ENCODE measurements around the gene MYO7A. TPM values are rescaled to one million over a fixed set of nuclear protein-coding genes. Genes with fewer than 3 reads are reported as not detected.

MYO7A gene
- total and polyA plus RNA-seq, 3 experiments from 2014 or later = 0.06 to 0.31 (median 0.20) TPM

DNA sequence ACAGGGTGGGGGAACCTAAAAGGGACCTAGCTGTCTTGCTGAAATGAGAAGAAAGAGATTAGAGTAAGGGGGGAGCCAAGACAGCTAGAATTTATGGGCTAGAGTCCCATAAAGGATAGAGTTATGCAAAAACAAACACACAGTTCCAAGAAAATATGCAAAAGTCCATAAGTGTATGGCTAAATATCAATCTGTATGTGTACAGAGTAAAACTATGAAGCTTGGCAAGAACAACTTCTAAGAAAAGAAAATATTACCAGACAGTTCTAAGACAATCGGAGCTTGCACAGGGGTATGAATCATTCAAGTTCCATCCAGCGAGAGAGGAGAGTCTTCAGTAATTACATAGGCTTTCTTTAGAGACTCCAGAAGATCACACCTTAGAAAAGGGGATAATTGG lies 131.6 kb downstream of the MYO7A start:
- H3K4me3 Mint-ChIP-seq = no peak overlapping the region
- DNase-seq = no peak
- peaks cover 5 to 57% of the 10 kb centered on the region in 2 donors for H3K27me3 Mint-ChIP-seq
- ChIA-PET POLR2A (no interaction called here), CTCF (no interaction called here)
- no peaks in the 10 kb centered on the region for H3K4me1 Mint-ChIP-seq
- no peak overlapping the region for H3K4me3 ChIP-seq (ENCODE audit: low read length)
- H3K9me3 ChIP-seq (ENCODE audit: low read length) = no peaks in the 10 kb centered on the region
- H3K27me3 ChIP-seq (ENCODE audit: insufficient read depth, low read length, poor library complexity, severe bottlenecking) = no peaks in the 10 kb centered on the region
- peaks cover 13 to 26% (median 17%) of the 10 kb centered on the region in 5 donors for H3K9me3 Mint-ChIP-seq
- no peaks in the 10 kb centered on the region for H3K36me3 ChIP-seq (ENCODE audit: insufficient read depth, low read length)
- H3K27ac Mint-ChIP-seq = no peak overlapping the region
- H3K27ac ChIP-seq (ENCODE audit: low read depth, low read length) = no peak overlapping the region
- no peaks in the 10 kb centered on the region for H3K4me1 ChIP-seq (ENCODE audit: insufficient read depth, low read length)
- H3K36me3 Mint-ChIP-seq = peaks cover 0 to 4% (median 0%) of the 10 kb centered on the region in 3 donors

DNA sequence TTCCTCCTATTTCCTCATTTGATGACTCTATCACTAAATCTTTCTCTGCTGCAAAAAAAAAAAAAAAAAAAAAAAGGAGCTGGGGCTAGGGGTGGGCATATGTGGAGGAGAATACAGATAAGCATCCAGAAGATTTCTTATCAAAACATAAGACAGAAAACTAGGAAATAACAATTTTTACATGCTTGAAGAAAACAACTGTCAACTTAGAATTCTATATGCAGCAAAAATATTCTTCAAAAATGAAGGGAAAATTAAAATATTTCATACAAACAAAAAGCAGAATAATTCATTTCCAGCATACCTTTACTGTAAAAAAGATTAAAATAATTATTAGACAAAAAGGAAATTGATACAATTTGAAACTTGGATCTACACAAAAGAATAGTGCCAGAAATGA lies 134.8 kb downstream of the MYO7A start:
- H3K27ac Mint-ChIP-seq = no peak overlapping the region
- Histone ChIP-seq H3K36me3 (ENCODE audit: insufficient read depth, low read length) (no peaks in the 10 kb centered on the region), H3K9me3 (ENCODE audit: low read length) (no peaks in the 10 kb centered on the region), H3K27me3 (ENCODE audit: insufficient read depth, low read length, poor library complexity, severe bottlenecking) (no peaks in the 10 kb centered on the region), H3K4me1 (ENCODE audit: insufficient read depth, low read length) (no peaks in the 10 kb centered on the region), H3K4me3 (ENCODE audit: low read length) (no peak overlapping the region), H3K27ac (ENCODE audit: low read depth, low read length) (no peak overlapping the region)
- CTCF ChIA-PET = no interaction called here
- peaks cover 0 to 4% (median 0%) of the 10 kb centered on the region in 3 donors for H3K36me3 Mint-ChIP-seq
- POLR2A ChIA-PET = no interaction called here
- H3K4me1 Mint-ChIP-seq = no peaks in the 10 kb centered on the region
- H3K9me3 Mint-ChIP-seq = peaks cover 13 to 26% (median 17%) of the 10 kb centered on the region in 5 donors
- DNase-seq = no peak
- H3K27me3 Mint-ChIP-seq = peaks cover 5 to 43% of the 10 kb centered on the region in 2 donors
- H3K4me3 Mint-ChIP-seq = no peak overlapping the region

Other genes with a start within 250 kb of the MYO7A start
- not detected for gene B3GNT6, start 93.8 kb upstream of the MYO7A start, total RNA-seq
- not detected for gene B3GNT6, start 93.8 kb upstream of the MYO7A start, polyA plus RNA-seq
- gene CAPN5, start 61.3 kb upstream of the MYO7A start, total RNA-seq = 1 to 10 TPM in 1 of 2 experiments, under 1 TPM in 1; 0.78 to 1.1 TPM
- 3.4 TPM for gene CAPN5, start 61.3 kb upstream of the MYO7A start, polyA plus RNA-seq
- gene OMP, start 25.4 kb upstream of the MYO7A start, total RNA-seq = not detected
- not detected for gene OMP, start 25.4 kb upstream of the MYO7A start, polyA plus RNA-seq
- gene GDPD4, start 173.4 kb downstream of the MYO7A start, total RNA-seq = not detected
- not detected for gene GDPD4, start 173.4 kb downstream of the MYO7A start, polyA plus RNA-seq

Measured in CD8-positive, alpha-beta memory T cell (primary cell).